Endothelial cell of umbilical vein (primary cell): ENCODE data around the gene KIAA1549. TPM values are rescaled to one million over a fixed set of nuclear protein-coding genes. Genes with fewer than 3 reads are reported as not detected.

Source experiments
- BruUV-seq: library from RNA; stranded (reverse); fragments of 400-500 nt; replicated peaks from 2 replicates; lab custom pipeline; 2021; lab: Mats Ljungman, UMichigan
- CTCF ChIA-PET: fragments of 300-600, 350-600 bp; sonication (Branson Sonifier 250); formaldehyde crosslinking; loops from one replicate; lab custom pipeline; 2021; ENCODE audit warnings: antibody characterized with exemption, inconsistent platforms; lab: Charles Lee
- POLR2A ChIA-PET: fragments of 300-600, 350-600 bp; sonication (Branson Sonifier 250); formaldehyde crosslinking; loops from one replicate; lab custom pipeline; 2021; ENCODE audit warnings: antibody characterized with exemption, inconsistent platforms; lab: Charles Lee
- DNase-seq: peaks from one replicate; pipeline ENCODE4 v3.0.0-alpha.2; 2011; ENCODE audit warnings: low read depth, low spot score
- FAIRE-seq: peaks from 2 replicates; lab custom pipeline; 2011; peaks lifted over from hg19 to GRCh38; lab: Jason Lieb, UNC
- H2AFZ ChIP-seq: 2 replicates; pipeline ENCODE4 v1.6.0; 2012; ENCODE audit warnings: low read depth, low read length, control low read depth, inconsistent platforms
- H3K27ac ChIP-seq: 2 replicates; pipeline ENCODE4 v1.5.1; 2011; ENCODE audit warnings: low read depth, mild to moderate bottlenecking, control low read depth, low read length, moderate library complexity; ENCODE audit not compliant: insufficient read depth
- H3K27me3 ChIP-seq, 2 experiments: 2 replicates each; pipeline versions ENCODE4 v1.6.0 to v1.6.1; 2011; ENCODE audit warnings: low read length in 2 of 2, mixed read lengths in 1 of 2; ENCODE audit not compliant: control insufficient read depth in 2 of 2, insufficient read depth in 2 of 2
- H3K36me3 ChIP-seq, 2 experiments: 2 replicates in 1 of 2; 3 replicates in 1 of 2; pipeline ENCODE4 v1.5.1; 2011; ENCODE audit warnings: low read length in 2 of 2, mild to moderate bottlenecking in 1 of 2, moderate library complexity in 1 of 2; ENCODE audit not compliant: control insufficient read depth in 2 of 2, insufficient read depth in 2 of 2; ENCODE audit errors: extremely low read depth in 1 of 2
- H3K4me1 ChIP-seq: 3 replicates; pipeline ENCODE4 v1.5.1; 2011; ENCODE audit warnings: mild to moderate bottlenecking, low read length; ENCODE audit not compliant: control insufficient read depth, insufficient read depth; ENCODE audit errors: extremely low read depth
- H3K4me2 ChIP-seq: 2 replicates; pipeline ENCODE4 v1.6.1; 2011; ENCODE audit warnings: low read length, control low read depth, mixed read lengths; ENCODE audit not compliant: insufficient read depth
- H3K4me3 ChIP-seq, 3 experiments: fragments of 200-600 bp in 1 of 3; sonication (generic), shearing (Covaris generic) in 1 of 3; replicated peaks in 1 of 3; 2 replicates each; pipeline ENCODE4 v1.5.1; 2011 to 2016; ENCODE audit warnings: control low read depth in 3 of 3, low read length in 3 of 3, mild to moderate bottlenecking in 2 of 3, inconsistent platforms in 1 of 3, low read depth in 1 of 3, moderate library complexity in 1 of 3; ENCODE audit not compliant: insufficient read depth in 1 of 3
- H3K79me2 ChIP-seq: 2 replicates; pipeline ENCODE4 v1.6.0; 2012; ENCODE audit warnings: low read length, inconsistent platforms; ENCODE audit not compliant: control insufficient read depth, insufficient read depth
- H3K9ac ChIP-seq: replicated peaks from 2 replicates; pipeline ENCODE3; 2011; ENCODE audit warnings: low read length, control low read depth; ENCODE audit not compliant: insufficient read depth; ENCODE audit errors: extremely low read depth
- H3K9me1 ChIP-seq: replicated peaks from 3 replicates; pipeline ENCODE4 v1.6.0; 2011; ENCODE audit warnings: mild to moderate bottlenecking, low read length; ENCODE audit not compliant: control insufficient read depth, insufficient read depth; ENCODE audit errors: extremely low read depth
- H3K9me3 ChIP-seq: replicated peaks from 2 replicates; pipeline ENCODE4 v1.5.1; 2012; ENCODE audit warnings: low read length, inconsistent platforms; ENCODE audit not compliant: control insufficient read depth, insufficient read depth
- H4K20me1 ChIP-seq: replicated peaks from 2 replicates; pipeline ENCODE3; 2011; ENCODE audit warnings: mild to moderate bottlenecking, low read length; ENCODE audit not compliant: control insufficient read depth, insufficient read depth; ENCODE audit errors: extremely low read depth
- CTCF ChIP-seq, 2 donors: IDR thresholded peaks; 1 replicate in 1 of 2; 2 replicates in 1 of 2; pipeline ENCODE4 v1.5.1; 2011; ENCODE audit warnings: low read length in 2 of 2, mild to moderate bottlenecking in 2 of 2, moderate library complexity in 2 of 2, control low read depth in 1 of 2, inconsistent platforms in 1 of 2, low read depth in 1 of 2; ENCODE audit not compliant: insufficient read depth in 1 of 2; ENCODE audit errors: extremely low read depth in 1 of 2
- EZH2 ChIP-seq: IDR thresholded peaks from 2 replicates; pipeline ENCODE4 v1.6.1; 2012; ENCODE audit warnings: borderline replicate concordance, low read depth, mild to moderate bottlenecking, moderate library complexity, low read length, inconsistent platforms; ENCODE audit not compliant: severe bottlenecking
- FOS ChIP-seq: IDR thresholded peaks from 2 replicates; pipeline ENCODE4 v1.6.1; 2011; ENCODE audit warnings: mild to moderate bottlenecking, low read length, moderate library complexity, borderline replicate concordance; ENCODE audit not compliant: insufficient read depth
- GATA2 ChIP-seq: IDR thresholded peaks from 2 replicates; pipeline ENCODE4 v1.7.0; 2011; ENCODE audit warnings: low read depth, mild to moderate bottlenecking, moderate library complexity, mixed read lengths, low read length; ENCODE audit not compliant: insufficient read length, insufficient read depth
- JUN ChIP-seq: IDR thresholded peaks from 2 replicates; pipeline ENCODE4 v1.6.1; 2011; ENCODE audit warnings: borderline replicate concordance, low read depth; ENCODE audit not compliant: insufficient read length, insufficient read depth
- MAX ChIP-seq: IDR thresholded peaks from 2 replicates; pipeline ENCODE4 v1.6.1; 2011; ENCODE audit not compliant: insufficient read depth, insufficient read length
- MYC ChIP-seq: IDR thresholded peaks from one replicate; pipeline ENCODE4 v1.6.1; 2011; ENCODE audit warnings: mild to moderate bottlenecking, low read depth, low read length
- POLR2A ChIP-seq: IDR thresholded peaks from 2 replicates; pipeline ENCODE4 v1.6.1; 2012; ENCODE audit warnings: low read depth, mild to moderate bottlenecking, control low read depth, low read length
- POLR2AphosphoS5 ChIP-seq: IDR thresholded peaks from 2 replicates; pipeline ENCODE4 v1.6.1; 2012; ENCODE audit warnings: low read depth, mild to moderate bottlenecking, control low read depth, low read length, moderate library complexity; ENCODE audit not compliant: insufficient read depth
- dilution Hi-C: fragments of 300-500 bp; cut with MboI; formaldehyde crosslinking; loops from one replicate; pipeline ENCODE4 v1.15.0; 2019; ENCODE audit warnings: low sequenced_read_pairs; ENCODE audit not compliant: extremely low pct_ligation_motif_present
- intact Hi-C: fragments of 100-400 bp; cut with micrococcal nuclease; formaldehyde crosslinking; loops from one replicate; pipeline ENCODE4 v1.10.0; 2022
- polyA plus RNA-seq, 4 experiments: library from polyadenylated mRNA; depleted of rRNA in 3 of 4; stranded (reverse) in 3 of 4; unstranded in 1 of 4; fragments of >200 nt; gene quantifications; 2 replicates each; pipeline versions ENCODE4 v1.2.1 to v1.2.3, GENCODE V29; 2011 to 2012; ENCODE audit warnings: missing spikeins in 1 of 4
- total RNA-seq: library from RNA; stranded (reverse); gene quantifications from 2 replicates; pipeline ENCODE4 v1.2.3, GENCODE V29; 2021

Gene KIAA1549
- total and polyA plus RNA-seq, 2 donors (not counting 3 experiments of a cell fraction or from before 2014, with no cell fraction given): 4.6 to 10.9 TPM

DNA sequence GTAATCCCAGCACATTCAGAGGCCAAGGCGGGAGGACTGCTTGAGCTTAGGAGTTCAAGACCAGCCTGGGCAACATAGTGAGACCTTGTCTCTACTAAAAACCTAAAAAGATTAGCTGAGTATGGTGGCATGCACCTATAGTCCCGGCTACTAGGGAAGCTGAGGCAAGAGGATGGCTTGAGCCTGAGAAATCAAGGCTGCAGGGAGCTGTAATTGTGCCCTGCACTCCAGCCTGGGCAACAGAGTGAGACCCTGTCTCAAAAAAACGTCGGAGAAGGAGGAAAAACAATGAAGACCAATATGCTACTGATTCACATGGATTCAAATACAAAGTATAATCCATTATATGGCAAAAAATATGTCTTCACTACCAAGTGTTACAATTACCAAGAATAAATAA, 41.1 kb upstream of the KIAA1549 start:
- Histone ChIP-seq H3K9me1 (no peaks in the 10 kb centered on the region), H3K9me3 (no peaks in the 10 kb centered on the region), H3K79me2 (no peaks in the 10 kb centered on the region), H3K4me2 (no peak overlapping the region), H3K4me3 (no peak overlapping the region), H3K27me3 (no peaks in the 10 kb centered on the region), H3K36me3 (peaks cover 13 to 18% of the 10 kb centered on the region in 2 experiments), H3K27ac (no peak overlapping the region), H3K9ac (no peak overlapping the region), H2AFZ (no peak overlapping the region), H3K4me1 (no peaks in the 10 kb centered on the region), H4K20me1 (no peaks in the 10 kb centered on the region)
- DNase-seq (no peak), FAIRE-seq (no peak)
- dilution Hi-C loops (no loop called here), intact Hi-C loops (no loop called here)
- CTCF ChIA-PET: interaction anchor here (1.2 to 6.9 kb wide), 4 partner anchors 9 to 136 kb away, joined by 4 to 111 read pairs (median 5); no protein-coding TSS in a partner anchor
- POLR2A ChIA-PET: no interaction called here
- TF ChIP-seq MYC (no peak), POLR2AphosphoS5 (no peak), GATA2 (no peak), JUN (no peak), FOS (no peak), POLR2A (no peak), MAX (no peak), CTCF (IDR thresholded peaks at IDR 0.05; ENCODE audit: extremely low read depth in 1 of 2, insufficient read depth in 1 of 2, low read depth in 1 of 2, low read length in 2 of 2) (no peak), EZH2 (no peak)
- no TSS peak for BruUV-seq
